ENCODE data around the gene TNP2.
A peak's percentile ranks its signal among the peaks of the same experiment; 100 is the strongest.

Gene TNP2

GRCh38 chr16:11306997-11307638, 38.0 kb upstream of the TNP2 start:
- no peak overlapping the region for H3K27ac ChIP-seq
- TF ChIP-seq CTCF (conservative IDR thresholded peaks at IDR 0.05) (no peak), ZFX (IDR thresholded peaks at IDR 0.05) (no peak)

DNA sequence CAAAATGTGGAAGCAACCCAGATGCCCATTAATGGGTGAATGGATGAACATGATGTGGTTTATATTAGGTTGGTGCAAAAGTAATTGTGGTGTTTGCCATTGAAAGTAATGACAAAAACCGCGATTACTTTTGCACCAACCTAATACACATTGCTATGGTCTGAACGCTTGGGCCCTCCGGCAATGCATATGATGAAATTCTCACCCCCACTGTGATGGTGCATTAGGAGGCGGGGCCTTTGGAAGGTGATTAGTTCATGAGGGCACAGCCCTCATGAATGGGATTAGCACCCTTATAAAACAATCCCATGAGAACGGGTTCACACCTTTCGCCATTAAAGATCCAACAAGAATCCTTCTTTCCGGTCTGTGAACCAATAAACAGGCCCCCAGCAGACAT, 37.3 kb upstream of the TNP2 start:
- no peak overlapping the region for H3K27ac ChIP-seq
- no peak for TF ChIP-seq CTCF (conservative IDR thresholded peaks at IDR 0.05)
- no peak for TF ChIP-seq ZFX (IDR thresholded peaks at IDR 0.05)

GRCh38 chr16:11303405-11304138, 34.4 kb upstream of the TNP2 start:
- TF ChIP-seq CTCF (conservative IDR thresholded peaks at IDR 0.05) = no peak
- H3K27ac ChIP-seq = peak overlapping the region; percentile 31

DNA sequence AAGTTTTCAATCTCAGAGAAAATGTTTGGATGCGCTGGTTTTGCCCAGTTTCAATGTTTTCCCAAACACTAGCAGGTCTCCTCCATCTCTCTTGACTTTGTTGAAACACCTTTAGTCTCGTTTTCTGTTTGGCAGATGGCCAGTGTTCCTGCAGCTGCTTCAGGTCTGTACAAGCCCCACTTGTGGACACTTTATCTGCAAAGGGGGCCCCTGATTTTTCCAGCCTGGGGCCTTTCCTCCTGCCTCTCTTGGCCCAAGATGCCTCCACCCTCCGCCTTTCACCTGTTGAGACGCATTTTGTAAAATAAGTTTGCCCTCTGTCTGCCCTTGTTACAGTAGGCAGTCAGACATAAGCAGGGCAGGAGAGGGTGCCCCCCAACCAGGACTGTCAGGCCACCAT, 33.9 kb upstream of the TNP2 start:
- peak overlapping the region; percentile 31 for H3K27ac ChIP-seq

DNA sequence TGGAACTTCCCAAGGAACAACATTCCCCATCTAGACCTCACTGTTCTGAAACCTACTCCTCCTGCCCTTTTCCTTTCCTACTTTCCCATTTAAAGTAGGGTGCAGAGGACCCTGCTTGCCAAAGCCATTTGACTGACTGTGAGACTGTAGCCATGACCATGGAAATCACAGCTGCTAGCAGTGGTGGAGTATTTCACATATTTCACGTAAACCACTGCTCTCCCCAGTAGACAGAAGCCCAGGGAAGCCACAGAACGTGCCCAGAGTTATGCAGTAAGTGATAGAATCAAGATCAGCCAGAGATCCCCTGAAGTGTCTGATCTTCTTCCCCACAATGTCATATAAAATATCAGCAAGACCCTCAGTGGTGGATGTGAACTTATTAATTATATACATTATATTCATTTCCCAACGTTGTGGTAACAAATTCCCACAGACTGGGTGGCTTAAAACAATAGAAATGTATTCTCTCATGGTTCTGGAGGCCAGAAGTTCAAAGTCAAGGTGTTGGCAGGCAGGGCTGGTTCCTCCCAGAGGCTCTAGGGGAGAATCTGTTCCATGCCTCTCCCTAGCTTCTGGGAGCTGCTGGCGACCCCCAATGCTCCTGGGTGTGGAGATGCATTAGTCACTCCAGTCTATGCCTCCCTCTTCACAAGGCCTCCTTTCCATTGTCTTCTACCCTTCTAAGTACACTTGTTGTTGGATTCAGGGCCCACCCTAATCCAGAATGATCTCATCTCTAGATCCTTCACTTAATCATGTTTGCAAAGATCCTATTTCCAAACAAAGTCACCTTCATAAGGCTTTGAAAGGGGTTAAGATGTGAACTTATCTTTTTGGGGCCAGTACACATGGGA, 32.7 kb upstream of the TNP2 start:
- H3K27ac ChIP-seq = no peak overlapping the region
- no peak for TF ChIP-seq CTCF (conservative IDR thresholded peaks at IDR 0.05)
- no peak for TF ChIP-seq ZFX (IDR thresholded peaks at IDR 0.05)

More for the DNA sequence above, 33.9 kb upstream of the TNP2 start:
- no peak for TF ChIP-seq CTCF (conservative IDR thresholded peaks at IDR 0.05)
- no peak for TF ChIP-seq ZFX (IDR thresholded peaks at IDR 0.05)

GRCh38 chr16:11300560-11300892, 31.4 kb upstream of the TNP2 start:
- no peak overlapping the region for H3K27ac ChIP-seq

More at GRCh38 chr16:11300560-11300892, 31.4 kb upstream of the TNP2 start:
- TF ChIP-seq ZFX (IDR thresholded peaks at IDR 0.05) = no peak
- TF ChIP-seq CTCF (conservative IDR thresholded peaks at IDR 0.05) = no peak
